ENCODE results near the gene MTF2. TPM values are rescaled to one million over a fixed set of nuclear protein-coding genes. Genes with fewer than 3 reads are reported as not detected.

The MTF2 gene
- total RNA-seq, 1 donor from 2014 or later, result 64.0 TPM

DNA sequence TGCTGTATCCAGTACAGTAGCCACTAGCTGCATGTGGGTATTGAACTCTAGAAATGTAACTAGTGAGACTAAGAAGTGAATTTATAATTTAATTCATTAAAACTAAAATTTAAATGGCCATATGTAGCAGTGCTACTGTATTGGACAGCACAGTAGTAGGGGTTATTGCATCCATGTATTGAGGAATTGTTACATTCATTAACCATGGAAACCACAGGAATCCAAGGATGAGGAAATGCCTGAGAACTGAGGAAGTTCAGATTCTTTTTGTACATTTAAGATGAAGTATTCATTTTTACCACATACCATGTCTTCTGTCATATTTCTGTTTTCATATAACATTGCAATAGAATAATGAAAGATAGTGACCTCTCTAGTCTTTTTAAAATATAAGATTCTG, 2.6 kb downstream of the MTF2 start:
- intact Hi-C loops (cut with micrococcal nuclease), result loop anchor here (5.0 kb wide), 1 partner anchor 46 kb away; no protein-coding TSS in a partner anchor

DNA sequence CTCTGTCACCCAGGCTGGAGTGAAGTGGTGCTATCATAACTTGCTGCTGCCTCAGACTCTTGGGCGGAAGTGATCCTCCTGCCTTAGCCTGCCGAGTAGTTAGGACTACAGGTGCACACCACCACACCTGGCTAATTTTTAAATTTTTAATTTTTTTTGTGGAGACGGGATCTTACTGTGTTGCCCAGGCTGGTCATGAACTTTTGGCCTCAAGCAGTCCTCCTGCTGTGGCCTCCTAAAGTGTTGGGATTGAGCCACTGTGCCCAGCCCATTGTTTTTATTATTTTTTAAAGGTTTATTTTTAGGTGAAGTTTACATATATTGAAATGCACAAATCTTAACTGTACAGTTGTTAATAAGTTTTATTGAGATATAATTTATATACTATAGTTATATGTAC, 3.2 kb downstream of the MTF2 start:
- intact Hi-C loops (cut with micrococcal nuclease), result loop anchor here (5.0 kb wide), 1 partner anchor 45 kb away; no protein-coding TSS in a partner anchor

DNA sequence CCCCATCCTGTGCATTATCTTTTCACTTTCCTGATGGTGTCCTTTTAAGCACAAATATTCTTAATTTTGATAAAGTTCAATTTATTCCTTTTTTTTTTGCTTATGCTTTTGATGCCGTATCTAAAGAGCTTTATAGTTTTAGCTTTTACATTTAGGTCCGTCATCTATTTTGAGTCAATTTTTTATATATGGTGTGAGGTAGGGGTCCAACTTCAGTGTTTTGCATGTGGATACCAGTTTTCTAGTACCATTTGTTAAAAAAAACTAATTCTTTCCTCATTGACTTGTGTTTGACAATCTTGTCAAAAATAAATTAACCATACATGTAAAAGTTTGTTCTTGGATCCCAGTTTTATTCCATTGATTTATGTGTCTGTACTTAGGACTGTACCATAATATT, 4.9 kb downstream of the MTF2 start:
- intact Hi-C loops (cut with micrococcal nuclease), result loop anchor here (5.0 kb wide), 1 partner anchor 43 kb away; no protein-coding TSS in a partner anchor

DNA sequence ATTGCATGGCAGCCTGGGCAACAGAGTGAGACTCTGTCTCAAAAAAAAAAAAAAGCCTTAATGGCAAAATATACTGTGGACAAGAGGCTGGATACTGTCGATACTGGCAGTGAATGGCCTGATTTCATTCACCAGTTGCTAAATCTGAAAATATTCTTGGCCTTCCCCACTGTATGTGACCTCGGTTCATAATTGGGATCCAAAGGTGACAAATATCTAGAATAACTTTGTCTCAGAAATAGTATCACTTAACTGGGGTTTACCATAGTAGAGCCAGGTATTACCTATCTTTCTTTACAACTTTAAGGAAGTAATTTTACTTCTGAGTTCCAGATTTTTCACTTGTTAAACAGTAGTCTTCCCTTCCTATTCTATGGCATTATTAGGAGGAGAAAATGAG, 8.4 kb downstream of the MTF2 start:
- intact Hi-C loops (cut with micrococcal nuclease), result no loop called here

DNA sequence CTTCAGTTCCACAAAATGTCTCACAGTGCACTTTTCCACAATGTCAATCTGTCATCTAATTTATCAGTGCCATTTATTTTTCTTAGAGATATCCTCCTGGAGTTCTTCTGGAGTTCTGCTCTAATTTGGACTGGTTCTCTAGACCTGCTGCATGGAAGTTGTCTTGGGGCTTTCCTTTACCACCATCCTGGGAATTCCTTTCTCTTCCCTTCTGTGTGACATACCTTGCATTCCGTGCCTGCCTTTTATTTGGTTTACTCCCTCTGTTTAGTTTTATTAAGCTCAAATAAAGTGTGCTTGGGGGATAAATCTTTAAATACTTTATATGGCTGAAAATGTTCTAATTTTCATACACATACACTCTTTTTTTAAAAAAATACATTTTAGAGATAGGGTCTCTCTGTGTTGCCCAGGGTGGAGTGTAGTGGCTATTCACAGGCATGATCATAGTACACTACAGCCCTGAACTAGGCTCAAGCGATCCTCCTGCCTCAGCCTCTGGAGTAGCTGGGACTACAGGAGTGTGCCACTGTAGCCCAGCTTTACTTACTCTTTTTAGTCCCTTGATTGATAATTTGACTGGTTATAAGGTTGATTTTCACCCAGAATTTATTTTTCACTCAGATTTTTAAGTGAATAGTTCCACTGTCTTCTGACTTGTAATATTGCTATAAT, 14.4 kb downstream of the MTF2 start:
- intact Hi-C loops (cut with micrococcal nuclease), result no loop called here

DNA sequence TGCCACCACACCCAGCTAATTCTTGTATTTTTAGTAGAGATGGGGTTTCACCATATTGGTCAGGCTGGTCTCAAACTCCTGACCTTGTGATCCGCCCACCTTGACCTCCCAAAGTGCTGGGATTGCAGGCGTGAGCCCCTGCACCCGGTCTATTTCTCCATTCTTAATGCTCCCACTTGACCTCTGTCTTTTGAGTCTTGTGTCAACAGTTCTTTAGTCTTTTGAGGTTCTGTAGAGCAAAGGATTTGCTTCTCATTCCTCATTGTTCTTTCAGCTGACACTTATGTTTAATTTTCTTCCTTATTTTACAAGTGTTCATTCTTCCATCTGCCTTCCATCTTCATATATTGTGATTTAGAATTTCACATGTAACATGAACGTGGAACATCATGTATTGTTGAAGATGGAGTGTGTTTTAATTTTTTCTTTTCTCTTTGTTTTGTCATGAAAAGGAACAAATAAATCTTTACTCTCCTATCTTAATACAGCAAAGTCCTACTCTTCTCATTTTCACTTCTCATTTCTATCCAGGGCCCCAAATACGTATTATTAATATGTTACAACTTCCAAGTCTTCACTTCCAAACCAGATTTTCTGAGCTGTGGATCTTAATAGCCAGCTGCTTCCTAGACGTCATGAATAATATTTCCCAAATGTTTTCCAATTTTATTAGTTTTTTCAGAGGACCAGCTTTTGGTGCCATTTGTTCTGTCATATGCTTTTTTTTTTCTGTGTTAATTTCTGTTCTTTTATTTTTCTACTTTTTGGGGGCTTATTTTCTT, 16.9 kb downstream of the MTF2 start:
- intact Hi-C loops (cut with micrococcal nuclease), result no loop called here

- intact Hi-C loops (cut with micrococcal nuclease), result no loop called here
These were observed 23.1 kb downstream of the MTF2 start for GRCh38 chr1:93102142-93102541.

- intact Hi-C loops (cut with micrococcal nuclease), result no loop called here
These were observed 27.1 kb downstream of the MTF2 start for GRCh38 chr1:93106226-93106625.

DNA sequence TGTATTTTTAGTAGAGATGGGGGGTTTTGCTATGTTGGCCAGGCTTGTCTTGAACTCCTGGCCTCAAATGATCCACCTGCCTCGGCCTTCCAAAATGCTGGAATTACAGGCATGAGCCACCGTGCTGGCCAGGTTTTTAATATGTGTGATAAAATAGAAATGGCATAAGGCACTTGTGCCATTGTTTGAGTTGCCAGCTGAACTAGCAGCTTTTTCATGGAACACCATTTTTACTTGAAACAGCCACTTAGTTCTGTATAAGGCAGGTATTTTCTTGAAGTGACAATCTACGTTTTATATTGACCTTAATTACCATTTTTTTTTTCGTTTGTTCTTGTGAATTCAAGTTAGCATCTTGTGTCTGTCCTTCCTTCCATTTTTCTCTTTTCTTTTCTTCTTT, 28.3 kb downstream of the MTF2 start:
- intact Hi-C loops (cut with micrococcal nuclease), result no loop called here

DNA sequence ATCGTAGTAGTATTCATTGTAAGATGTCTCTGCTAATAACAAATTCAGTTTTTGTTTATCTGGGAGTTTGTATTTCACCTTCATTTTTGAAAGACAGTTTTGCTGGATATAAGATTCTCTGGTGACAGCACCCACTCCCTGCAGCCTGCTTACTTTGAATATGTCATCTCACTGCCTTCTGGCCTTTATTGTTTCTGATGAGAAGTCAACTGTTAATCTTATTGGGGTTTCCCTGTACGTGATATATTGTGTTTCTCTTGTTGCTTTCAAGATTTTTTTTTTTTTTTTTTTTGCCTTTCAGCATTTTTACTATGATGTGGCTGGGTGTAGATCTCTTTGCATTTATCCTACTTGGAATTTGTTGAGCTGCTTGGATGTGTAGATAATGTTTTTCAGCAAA, 29.3 kb downstream of the MTF2 start:
- intact Hi-C loops (cut with micrococcal nuclease), result no loop called here

- intact Hi-C loops (cut with micrococcal nuclease), result no loop called here
These were observed 30.5 kb downstream of the MTF2 start for GRCh38 chr1:93109578-93109977.

GRCh38 chr1:93111065-93111464, 32.0 kb downstream of the MTF2 start:
- intact Hi-C loops (cut with micrococcal nuclease), result no loop called here

DNA sequence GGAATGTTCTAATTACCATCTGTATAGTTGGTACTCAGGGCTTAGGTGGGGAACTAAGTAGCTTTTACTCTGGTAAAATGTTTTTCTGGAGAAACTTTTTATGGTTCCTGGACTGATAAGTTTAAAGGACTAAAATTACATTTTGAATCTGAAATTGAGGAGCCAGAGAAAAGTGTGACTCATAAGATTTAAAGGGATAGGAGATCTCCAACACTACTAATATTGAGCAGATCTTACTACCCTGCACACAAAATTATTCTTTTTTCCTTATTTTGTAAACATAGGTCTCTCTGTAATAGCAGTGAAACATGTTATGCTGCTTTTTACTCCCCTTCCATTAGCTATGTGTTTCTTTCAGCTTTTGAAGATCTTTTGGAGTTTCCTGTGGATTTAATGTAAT, 32.5 kb downstream of the MTF2 start:
- intact Hi-C loops (cut with micrococcal nuclease), result no loop called here

- intact Hi-C loops (cut with micrococcal nuclease), result no loop called here
These were observed 34.0 kb downstream of the MTF2 start for GRCh38 chr1:93113127-93113526.

- intact Hi-C loops (cut with micrococcal nuclease), result no loop called here
These were observed 35.3 kb downstream of the MTF2 start for GRCh38 chr1:93114391-93114790.

GRCh38 chr1:93120614-93121013, 41.5 kb downstream of the MTF2 start:
- intact Hi-C loops (cut with micrococcal nuclease), result no loop called here

GRCh38 chr1:93123201-93123783, 44.2 kb downstream of the MTF2 start:
- intact Hi-C loops (cut with micrococcal nuclease), result no loop called here

DNA sequence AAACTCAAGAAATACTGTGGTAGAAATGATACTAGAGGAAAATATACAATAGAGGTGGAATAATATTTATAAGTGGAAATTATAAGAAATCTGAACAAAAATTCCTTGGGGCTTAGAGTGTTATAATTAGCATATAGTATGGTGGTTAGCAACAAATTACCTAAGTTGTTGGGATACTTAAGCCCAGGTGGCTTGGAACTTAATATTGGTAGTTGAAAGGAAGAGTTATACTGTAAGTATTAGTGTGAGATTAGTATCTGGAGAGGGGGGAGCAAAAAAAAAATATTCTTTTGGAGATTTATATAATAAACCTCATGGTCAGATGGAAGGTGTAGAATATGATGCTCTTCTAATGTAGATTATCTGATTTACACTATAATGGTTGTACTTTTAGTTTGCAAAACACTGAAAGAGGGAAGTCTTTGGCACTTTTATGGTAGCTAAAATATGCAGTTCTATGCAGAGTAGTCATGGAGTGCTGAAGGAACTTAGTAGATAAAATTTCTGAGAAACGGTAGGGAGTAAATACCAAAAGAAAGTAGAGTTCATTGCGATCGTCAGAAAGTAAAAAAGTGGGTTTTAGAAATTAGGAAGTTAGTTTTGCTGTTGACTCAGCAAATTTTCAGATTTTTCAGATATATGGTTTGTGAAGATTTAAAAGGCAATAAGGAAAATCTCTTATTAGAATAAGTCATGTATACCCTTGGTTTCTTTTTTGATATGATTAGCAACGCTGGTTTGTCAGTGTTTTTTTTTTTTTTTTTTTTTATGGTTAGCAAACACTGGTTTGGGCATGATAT, 45.7 kb downstream of the MTF2 start:
- intact Hi-C loops (cut with micrococcal nuclease), result loop anchor here (5.0 kb wide), 1 partner anchor 42 kb away; no protein-coding TSS in a partner anchor

- intact Hi-C loops (cut with micrococcal nuclease), result loop anchor here (5.0 kb wide), 1 partner anchor 47 kb away; no protein-coding TSS in a partner anchor
These were observed 50.5 kb downstream of the MTF2 start for GRCh38 chr1:93129507-93130099.

DNA sequence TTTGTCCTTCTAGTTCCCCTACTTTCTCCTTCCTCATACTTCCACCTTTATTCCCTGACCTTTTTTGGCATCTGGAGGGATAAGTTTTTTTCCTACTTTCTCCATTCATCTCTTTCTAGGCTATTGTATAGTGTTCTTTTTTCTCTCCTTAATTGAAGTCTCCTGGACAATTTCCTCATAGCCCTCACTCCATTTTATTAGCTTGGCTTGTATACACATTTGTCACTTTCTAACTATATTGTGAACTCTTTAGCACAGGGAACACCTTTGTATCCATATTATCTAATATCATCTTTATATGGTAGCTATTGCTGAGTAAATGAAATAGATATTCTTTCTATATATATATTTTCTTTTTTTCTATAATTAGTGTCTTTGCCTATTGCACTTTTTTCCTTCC, 53.6 kb downstream of the MTF2 start:
- intact Hi-C loops (cut with micrococcal nuclease), result no loop called here

DNA sequence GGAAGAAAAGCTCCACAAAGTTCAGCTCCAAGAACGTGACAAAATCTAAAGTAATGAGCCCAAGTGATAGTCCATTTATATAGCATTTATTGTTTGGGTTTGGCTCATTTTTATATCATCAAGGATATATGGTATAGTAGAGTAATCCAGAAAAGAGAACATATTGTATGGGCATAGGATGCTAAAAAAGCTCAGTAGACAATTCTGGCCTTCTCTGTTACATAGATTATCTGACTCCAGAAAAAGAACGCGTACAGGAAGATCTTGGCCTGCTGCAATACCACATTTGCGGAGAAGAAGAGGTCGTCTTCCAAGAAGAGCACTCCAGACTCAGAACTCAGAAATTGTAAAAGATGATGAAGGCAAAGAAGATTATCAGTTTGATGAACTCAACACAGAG, 57.4 kb downstream of the MTF2 start:
- intact Hi-C loops (cut with micrococcal nuclease), result no loop called here
